HG02852 (cell line): ENCODE results near the gene MYL7.
"Not testable (repeated sequence)": the region's sequence is repeated elsewhere in the genome, so short reads cannot be mapped to it uniquely, and the experiment has no call there.

ENCODE experiments used
- ATAC-seq: cut with Tn5 transposase; IDR thresholded peaks from one replicate; pipeline ENCODE4 v1.9.1; 2021; ENCODE audit warnings: mild to moderate bottlenecking, moderate library complexity; ENCODE audit not compliant: unreplicated experiment

MYL7 gene

GRCh38 chr7:44141221-44141850, at the start of gene MYL7:
Gene MYL7, minus strand, starts transcription at chr7:44141332. Its CDS starts 27 bp downstream, at chr7:44141305.
- no peak for ATAC-seq

- no peak for ATAC-seq
Observed at GRCh38 chr7:44189993-44190872, 49.1 kb upstream of the MYL7 start.

- no peak for ATAC-seq
Observed at GRCh38 chr7:44189286-44189992, 48.3 kb upstream of the MYL7 start, which contains the start of gene GCK. Gene GCK, minus strand, starts transcription at chr7:44189439. Its CDS starts 486 bp downstream, at chr7:44188953.

- no peak for ATAC-seq
Observed at GRCh38 chr7:44188480-44189225, 47.5 kb upstream of the MYL7 start.

GRCh38 chr7:44187636-44188416, 46.7 kb upstream of the MYL7 start:
- no peak for ATAC-seq

- ATAC-seq = no peak
Observed at GRCh38 chr7:44186736-44187135, 45.6 kb upstream of the MYL7 start.

GRCh38 chr7:44185729-44186128, 44.6 kb upstream of the MYL7 start:
- no peak for ATAC-seq

GRCh38 chr7:44184873-44185446, 43.8 kb upstream of the MYL7 start:
- ATAC-seq = no peak

GRCh38 chr7:44184206-44184872, 43.2 kb upstream of the MYL7 start:
- no peak for ATAC-seq

GRCh38 chr7:44183386-44183785, 42.3 kb upstream of the MYL7 start:
- no peak for ATAC-seq

GRCh38 chr7:44182827-44183226, 41.7 kb upstream of the MYL7 start:
- no peak for ATAC-seq

- no peak for ATAC-seq
Observed at GRCh38 chr7:44180631-44181030, 39.5 kb upstream of the MYL7 start.

- no peak for ATAC-seq
Observed at GRCh38 chr7:44177570-44178131, 36.5 kb upstream of the MYL7 start.

GRCh38 chr7:44176486-44176885, 35.4 kb upstream of the MYL7 start:
- ATAC-seq = no peak

- no peak for ATAC-seq
Observed at GRCh38 chr7:44175730-44176129, 34.6 kb upstream of the MYL7 start.

- ATAC-seq = not testable (repeated sequence)
Observed at GRCh38 chr7:44174694-44174948, 33.5 kb upstream of the MYL7 start.

GRCh38 chr7:44173911-44174693, 33.0 kb upstream of the MYL7 start:
- ATAC-seq = no peak

- no peak for ATAC-seq
Observed at GRCh38 chr7:44172803-44173424, 31.8 kb upstream of the MYL7 start.
